LNCaP clone FGC (cell line): ENCODE data around the gene LRRC56.

Source experiments
- DNase-seq: peaks from one replicate; pipeline ENCODE4 v3.0.0-alpha.2; 2011; ENCODE audit warnings: low read depth
- H3K4me3 ChIP-seq: 2 replicates; pipeline ENCODE4 v1.5.1; 2011; ENCODE audit warnings: mild to moderate bottlenecking, low read depth, low read length, control low read depth
- CTCF ChIP-seq: IDR thresholded peaks from 2 replicates; pipeline ENCODE4 v1.5.1; 2012; ENCODE audit warnings: mild to moderate bottlenecking; ENCODE audit not compliant: control insufficient read depth, insufficient read depth; ENCODE audit errors: extremely low read depth

Gene LRRC56

GRCh38 chr11:490186-490929 lies 47.0 kb upstream of the LRRC56 start:
- DNase-seq: no peak
- TF ChIP-seq CTCF: no peak
- no peak overlapping the region for H3K4me3 ChIP-seq

GRCh38 chr11:490930-491260 lies 46.4 kb upstream of the LRRC56 start:
- no peak overlapping the region for H3K4me3 ChIP-seq
- no peak for TF ChIP-seq CTCF
- no peak for DNase-seq

GRCh38 chr11:491358-491757 lies 46.0 kb upstream of the LRRC56 start:
- H3K4me3 ChIP-seq: no peak overlapping the region
- no peak for TF ChIP-seq CTCF
- DNase-seq: no peak

- TF ChIP-seq CTCF: no peak
- DNase-seq: no peak
- no peak overlapping the region for H3K4me3 ChIP-seq
Observed at GRCh38 chr11:492427-493226, 44.7 kb upstream of the LRRC56 start.

- H3K4me3 ChIP-seq: no peak overlapping the region
- TF ChIP-seq CTCF: no peak
- DNase-seq: no peak
Observed at GRCh38 chr11:494761-495536, 42.4 kb upstream of the LRRC56 start.

- TF ChIP-seq CTCF: no peak
- DNase-seq: no peak
- no peak overlapping the region for H3K4me3 ChIP-seq
Observed at GRCh38 chr11:495537-495931, 41.8 kb upstream of the LRRC56 start.
